GM19351 (cell line): ENCODE data around the gene TLR6.

Experiments used
- ATAC-seq: cut with Tn5 transposase; IDR thresholded peaks from one replicate; pipeline ENCODE4 v1.9.1; 2021; ENCODE audit warnings: mild to moderate bottlenecking, moderate library complexity; ENCODE audit not compliant: unreplicated experiment

TLR6 gene

DNA sequence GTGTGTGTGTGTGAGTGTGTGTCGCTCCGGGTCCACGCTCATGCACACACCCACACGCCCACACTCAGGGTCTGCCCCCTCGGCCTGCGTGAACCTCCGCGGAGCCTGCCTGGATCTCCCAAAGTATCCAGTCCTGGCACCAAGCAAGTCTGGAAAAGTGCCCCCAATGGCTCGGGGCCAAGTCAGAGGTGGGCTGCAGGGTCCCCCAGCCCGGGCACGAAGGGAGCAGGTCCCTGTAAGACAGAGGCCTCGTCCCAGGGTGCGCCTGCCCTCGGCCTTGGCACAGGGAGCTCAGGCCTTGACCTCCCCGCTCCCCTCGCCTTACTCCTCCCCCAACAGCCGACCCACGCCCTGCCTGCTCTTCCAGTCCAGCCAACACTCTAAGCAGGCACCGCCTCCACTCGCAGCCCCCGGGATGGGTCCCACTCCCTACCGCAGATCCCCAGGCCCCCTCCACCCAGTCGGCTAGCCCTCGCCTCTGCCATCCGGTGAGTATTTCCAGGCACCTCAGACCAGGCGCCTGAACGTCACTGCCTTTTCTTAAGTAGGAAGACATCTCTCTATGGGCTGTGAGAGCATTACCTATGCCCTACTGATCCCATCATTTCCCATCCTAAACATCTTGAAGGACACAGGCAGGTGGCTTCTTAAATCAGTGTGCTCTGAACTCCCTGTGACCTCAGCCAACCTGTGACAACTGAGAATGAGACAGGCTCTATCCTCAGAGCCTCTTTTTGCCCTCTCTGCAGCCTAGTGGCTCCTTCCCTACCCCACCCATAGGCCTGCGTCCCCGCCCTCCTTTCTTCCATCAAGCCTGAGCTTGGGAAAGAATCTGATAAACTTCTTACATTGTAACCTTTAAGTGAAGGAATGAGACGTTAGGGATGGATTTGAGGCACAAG, 11.7 kb upstream of the TLR6 start:
- no peak for ATAC-seq

DNA sequence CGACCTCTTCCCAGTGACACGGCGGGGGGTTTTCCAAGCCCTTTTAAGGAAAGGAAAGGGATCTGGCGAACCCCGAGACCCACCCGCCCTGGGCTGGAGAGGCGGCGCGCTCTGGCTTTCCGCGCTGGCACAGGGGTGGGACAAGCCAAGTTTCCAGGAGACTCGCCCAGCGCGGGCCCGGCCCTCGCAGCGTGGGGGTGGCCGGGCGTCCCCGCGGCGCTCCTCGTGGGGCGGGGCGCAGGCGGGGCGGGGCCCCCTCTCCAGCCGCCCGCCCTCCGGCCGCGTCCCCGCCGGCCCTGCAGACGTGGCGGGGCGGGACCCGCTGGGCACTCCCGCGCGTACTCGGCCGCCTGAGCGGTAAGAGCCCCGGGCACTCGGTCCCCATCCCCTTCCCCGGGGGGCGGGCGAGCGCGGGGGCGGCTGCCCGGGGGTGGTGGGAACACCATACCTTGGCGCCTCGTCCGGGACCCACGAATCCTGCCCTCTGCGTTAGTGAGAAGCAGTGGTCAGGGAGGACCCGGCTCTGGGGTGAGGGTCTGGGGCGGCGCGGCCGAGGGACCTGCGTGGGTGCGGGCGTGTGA, 11.0 kb upstream of the TLR6 start, which contains the start of gene FAM114A1:
TSS of gene FAM114A1 (plus strand) at position 329 of the 581 bp plus-strand sequence. CDS start 10,273 bp downstream, outside the sequence.
- peak; percentile 94 for ATAC-seq

DNA sequence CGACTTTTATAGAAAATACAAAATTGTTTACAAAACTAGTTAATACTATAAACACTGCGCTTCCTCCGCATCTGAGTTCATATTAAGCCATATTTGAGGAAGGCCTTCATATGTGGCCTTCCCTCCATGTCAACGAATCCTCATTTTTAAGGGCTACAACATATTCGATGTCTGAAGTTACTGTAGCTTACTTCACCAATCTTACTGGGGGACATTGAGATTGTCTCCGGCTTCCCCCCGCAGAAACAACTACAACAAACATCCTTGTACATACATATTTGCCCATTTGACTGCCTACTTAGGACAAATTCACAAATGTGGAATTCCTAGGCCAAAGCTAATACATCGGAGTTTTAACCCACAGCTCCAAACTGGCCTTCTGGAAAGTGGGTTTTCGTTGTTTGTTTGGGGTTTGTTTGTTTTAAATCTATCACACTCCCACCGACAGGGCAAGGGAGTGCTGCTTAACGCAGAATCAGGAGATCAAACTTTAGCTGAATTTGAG, 10.4 kb upstream of the TLR6 start:
- ATAC-seq: peak; percentile 25

- no peak for ATAC-seq
Observed at GRCh38 chr4:38865445-38865844, 8.8 kb upstream of the TLR6 start.

DNA sequence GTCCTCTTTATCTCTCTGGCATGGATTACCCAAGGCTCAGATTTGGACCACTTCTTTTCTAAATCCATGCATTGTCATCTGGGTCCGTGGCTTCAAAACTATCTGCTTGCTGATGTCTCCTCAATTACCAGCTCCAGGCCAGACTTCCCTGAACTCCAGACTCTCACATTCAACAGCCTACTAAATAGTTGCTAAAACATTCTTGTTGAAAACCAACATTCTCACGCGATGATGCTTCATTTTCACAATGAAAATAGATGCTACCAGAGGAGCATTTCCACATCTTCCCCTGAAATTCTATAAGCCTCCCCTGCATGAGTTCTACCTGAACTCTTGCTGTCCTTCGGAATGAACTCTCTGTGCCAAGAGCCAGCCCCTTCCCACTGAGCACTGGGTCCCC, 5.2 kb upstream of the TLR6 start:
- no peak for ATAC-seq

- ATAC-seq: peak; percentile 55
Observed at GRCh38 chr4:38860788-38861424, 4.3 kb upstream of the TLR6 start.

DNA sequence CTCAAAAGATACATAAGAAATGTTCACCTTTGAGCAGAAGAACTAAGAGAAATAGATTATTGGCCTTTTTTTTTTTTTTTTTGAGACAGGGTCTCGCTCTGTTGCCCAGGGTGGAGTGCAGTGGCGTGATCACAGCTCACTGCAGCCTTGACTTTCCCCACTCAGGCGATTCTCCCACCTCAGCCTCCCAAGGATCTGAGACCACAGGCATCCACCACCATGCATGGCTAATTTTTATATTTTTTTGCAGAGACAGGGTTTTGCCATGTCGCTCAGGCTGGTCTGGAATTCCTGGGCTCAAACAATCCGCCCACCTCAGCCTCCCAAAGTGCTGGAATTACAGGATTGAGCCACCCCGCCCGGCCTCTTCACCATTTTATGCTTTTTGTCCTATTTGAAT, 2.9 kb upstream of the TLR6 start:
- ATAC-seq: no peak

GRCh38 chr4:38858097-38858420, 1.4 kb upstream of the TLR6 start:
- no peak for ATAC-seq

DNA sequence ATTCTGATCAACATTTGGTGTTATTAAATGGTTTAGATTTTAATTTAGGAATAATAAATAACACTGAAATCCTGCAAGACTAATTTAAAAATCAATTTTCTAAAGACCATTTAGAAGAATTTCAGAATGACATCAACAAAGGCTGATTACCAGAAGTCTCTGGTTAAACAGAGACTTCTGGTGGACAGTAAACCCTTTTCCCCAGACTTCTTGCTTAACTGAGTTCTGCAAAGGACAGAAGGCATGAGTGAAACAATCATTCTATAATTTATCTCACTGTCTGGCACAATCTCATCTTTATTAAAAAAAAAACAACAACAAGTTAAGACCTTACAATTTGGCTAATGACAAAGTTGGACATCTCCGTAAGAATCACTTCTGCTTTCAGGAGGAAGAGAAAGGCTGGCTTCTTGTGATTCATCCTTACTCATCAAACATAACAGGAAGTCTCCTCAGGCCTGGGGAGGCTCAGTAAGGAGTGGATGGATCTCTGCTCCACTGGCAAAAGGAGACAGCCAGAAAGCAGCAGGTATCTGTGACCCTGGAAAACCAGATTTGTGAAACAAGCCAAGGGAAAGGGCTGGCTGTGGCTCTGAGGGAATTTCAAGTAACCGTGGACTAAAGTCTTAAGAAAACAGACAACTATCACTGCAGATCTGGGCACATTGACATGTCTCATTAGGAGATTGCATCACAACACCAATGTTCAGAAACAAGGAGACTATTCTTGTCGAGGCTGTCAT, 908 bp upstream of the TLR6 start:
- ATAC-seq: peak; percentile 54

DNA sequence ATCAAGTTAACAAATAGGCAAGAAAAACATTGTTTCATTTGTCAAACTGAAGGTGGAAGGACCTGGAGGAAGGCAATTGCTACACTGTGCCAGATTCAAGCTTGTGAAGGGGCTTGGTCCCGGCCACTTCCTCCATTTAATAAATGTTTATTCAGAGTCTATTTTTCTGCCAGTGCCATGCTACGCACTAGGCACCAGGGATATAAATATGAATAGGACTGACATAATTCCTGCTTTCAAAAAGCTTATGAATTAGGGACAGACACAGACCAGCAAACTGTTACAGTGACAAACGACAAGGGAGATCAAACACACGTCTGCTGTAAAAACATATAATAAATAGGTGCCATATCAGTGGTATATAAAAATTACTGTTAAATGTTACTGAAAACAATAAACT, 571 bp downstream of the TLR6 start:
- ATAC-seq: no peak

- ATAC-seq: no peak
Observed at GRCh38 chr4:38855466-38855865, 1.2 kb downstream of the TLR6 start.

- ATAC-seq: no peak
Observed at GRCh38 chr4:38846015-38846414, 10.6 kb downstream of the TLR6 start.

DNA sequence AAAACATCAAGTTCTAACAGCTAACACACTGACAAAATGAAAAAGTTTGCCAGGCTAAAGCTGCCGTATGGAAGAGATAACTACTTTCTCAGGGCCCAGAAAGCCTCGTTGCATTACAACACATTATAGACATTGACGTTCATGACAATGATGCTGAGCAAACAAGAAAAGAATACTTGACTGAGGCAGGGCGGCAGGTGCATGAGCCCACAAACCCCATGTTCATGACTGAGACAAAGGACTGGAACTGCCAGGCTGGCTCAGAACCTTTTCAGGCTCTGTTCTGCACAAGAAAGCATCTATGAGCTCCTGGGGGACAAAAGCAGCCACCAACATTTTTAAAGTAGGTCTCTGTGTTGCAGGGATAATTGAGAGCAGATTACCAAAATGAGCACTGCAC, 13.6 kb downstream of the TLR6 start:
- no peak for ATAC-seq

DNA sequence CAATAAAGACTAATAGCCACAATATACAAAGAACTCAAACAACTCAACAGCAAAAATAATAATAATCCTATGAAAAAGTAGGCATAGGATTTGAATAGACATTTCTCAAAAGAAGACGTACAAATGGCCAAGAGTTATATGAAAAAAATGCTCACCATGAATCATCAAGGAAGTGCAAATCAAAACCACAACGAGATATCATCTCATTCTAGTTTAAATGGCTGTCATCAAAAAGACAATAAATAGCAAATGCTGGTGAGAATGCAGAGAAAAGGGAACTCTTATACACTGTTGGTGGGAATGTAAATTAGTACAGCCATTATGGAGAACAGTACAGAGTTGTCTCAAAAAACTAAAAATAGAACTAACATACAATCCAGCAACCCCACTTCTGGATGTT, 18.8 kb downstream of the TLR6 start:
- no peak for ATAC-seq

GRCh38 chr4:38837334-38837733, 19.3 kb downstream of the TLR6 start:
- no peak for ATAC-seq

DNA sequence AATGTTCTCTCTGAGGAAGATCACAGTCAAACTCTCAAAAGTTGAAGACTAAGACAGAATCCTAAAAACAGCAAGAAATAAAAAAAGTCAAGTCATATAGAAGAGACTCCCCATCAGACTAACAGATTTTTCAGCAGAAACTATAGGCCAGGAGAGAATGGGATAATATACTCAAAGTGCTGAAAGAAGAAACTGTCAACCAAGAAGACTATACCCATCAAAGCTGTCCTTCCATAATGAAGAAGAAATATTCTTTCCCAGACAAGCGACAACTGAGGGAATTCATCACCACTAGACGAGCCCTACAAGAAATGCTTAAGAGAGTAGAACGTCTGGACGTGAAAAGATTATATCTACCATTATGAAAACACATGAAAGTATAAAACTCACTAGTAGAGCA, 22.0 kb downstream of the TLR6 start:
- no peak for ATAC-seq

- no peak for ATAC-seq
Observed at GRCh38 chr4:38832624-38833528, 23.7 kb downstream of the TLR6 start.

DNA sequence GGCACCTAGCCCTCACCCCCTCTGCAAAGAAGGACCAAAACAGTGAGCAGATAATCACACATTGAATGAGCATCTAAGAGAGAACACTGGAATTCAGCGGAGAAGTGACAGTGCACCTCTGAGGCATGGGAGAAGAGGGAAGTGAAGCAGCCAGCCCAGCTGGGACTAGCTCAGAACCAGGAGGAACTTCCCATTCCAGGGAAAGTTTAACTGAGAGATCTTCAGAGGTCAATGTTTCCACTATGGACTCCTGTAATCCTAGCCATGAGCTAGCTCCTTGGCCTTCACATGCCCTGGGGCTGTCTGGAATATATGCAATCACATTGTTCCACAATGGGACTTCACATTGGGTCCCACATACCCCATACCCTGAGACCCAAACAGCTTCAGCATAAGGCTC, 24.4 kb downstream of the TLR6 start:
- ATAC-seq: no peak

DNA sequence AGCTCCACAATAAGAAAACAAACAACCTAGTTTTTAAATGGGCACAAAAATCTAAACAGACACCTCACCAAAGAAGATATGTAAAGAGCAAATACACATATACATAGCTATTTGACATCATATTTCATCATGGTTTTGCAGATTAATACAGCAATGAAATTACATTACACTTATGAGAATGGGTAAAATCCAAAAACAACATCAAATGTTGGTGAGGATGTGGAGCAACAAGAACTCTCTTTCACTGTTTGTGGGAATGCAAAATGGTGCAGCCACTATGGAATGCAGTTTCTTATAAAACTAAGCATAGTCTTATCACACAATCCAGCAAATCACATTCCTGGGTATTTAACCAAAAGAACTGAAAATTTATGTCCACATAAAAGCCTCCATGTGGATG, 25.0 kb downstream of the TLR6 start:
- ATAC-seq: no peak

DNA sequence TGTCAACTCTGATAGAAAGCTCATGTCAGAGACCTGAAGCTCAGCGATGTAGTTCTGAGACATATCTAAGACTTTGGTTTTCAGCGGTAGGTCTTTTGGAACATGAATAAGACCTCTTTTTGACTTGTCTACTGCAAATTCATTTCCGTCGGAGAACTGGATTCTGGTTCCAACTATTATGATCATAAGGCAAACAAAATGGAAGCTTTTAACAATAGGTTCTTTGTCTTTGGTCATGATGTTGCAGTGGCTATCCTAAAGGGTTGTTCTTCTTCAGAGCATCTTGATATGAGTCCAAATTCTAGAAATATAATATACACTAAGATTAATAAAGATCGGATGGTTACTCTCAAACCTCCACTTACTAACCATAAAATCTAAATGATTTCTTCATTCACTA, 27.4 kb downstream of the TLR6 start:
- no peak for ATAC-seq
